Fibroblast of villous mesenchyme (primary cell): ENCODE results near the gene CHST13. TPM values are rescaled to one million over a fixed set of nuclear protein-coding genes. Genes with fewer than 3 reads are reported as not detected.

Experiments
- DNase-seq: peaks from one replicate; pipeline ENCODE4 v3.0.0-alpha.2; 2010; ENCODE audit warnings: low read depth
- H3K4me3 ChIP-seq: 2 replicates; pipeline ENCODE4 v1.5.1; 2011; ENCODE audit warnings: low read depth, mild to moderate bottlenecking, low read length
- CTCF ChIP-seq: IDR thresholded peaks from 2 replicates; pipeline ENCODE4 v1.5.1; 2012; ENCODE audit warnings: low read depth, mild to moderate bottlenecking, low read length; ENCODE audit not compliant: insufficient read depth
- total RNA-seq: library from RNA; depleted of rRNA; stranded (reverse); fragments of >200 nt; gene quantifications from 2 replicates; pipeline ENCODE4 v1.2.3, GENCODE V29; 2012

CHST13 gene
- total RNA-seq, 1 donor = not detected

- DNase-seq = no peak
- no peak within 1 kb of the TSS for H3K4me3 ChIP-seq
- TF ChIP-seq CTCF = no peak
Observed at GRCh38 chr3:126517291-126517951, 6.5 kb upstream of the CHST13 start, which contains the start of gene UROC1. UROC1 (minus strand) TSS chr3:126517773; CDS start chr3:126517719, 54 bp downstream.

GRCh38 chr3:126517986-126518778, 5.8 kb upstream of the CHST13 start:
- DNase-seq = no peak
- H3K4me3 ChIP-seq = no peak overlapping the region
- TF ChIP-seq CTCF = no peak

GRCh38 chr3:126518779-126519177, 5.2 kb upstream of the CHST13 start:
- no peak for TF ChIP-seq CTCF
- no peak for DNase-seq
- no peak overlapping the region for H3K4me3 ChIP-seq

- TF ChIP-seq CTCF = no peak
- no peak overlapping the region for H3K4me3 ChIP-seq
- DNase-seq = no peak
Observed at GRCh38 chr3:126519506-126520455, 4.2 kb upstream of the CHST13 start.

- TF ChIP-seq CTCF = no peak
- DNase-seq = no peak
- no peak overlapping the region for H3K4me3 ChIP-seq
Observed at GRCh38 chr3:126521122-126521891, 2.6 kb upstream of the CHST13 start.

- TF ChIP-seq CTCF = peak; percentile 83
- no peak overlapping the region for H3K4me3 ChIP-seq
- peak; percentile 40 for DNase-seq
Observed at GRCh38 chr3:126522363-126522788, 1.6 kb upstream of the CHST13 start.
